Spleen (tissue), 11 donors: Measurements from ENCODE around the gene ZNF691. TPM values are rescaled to one million over a fixed set of nuclear protein-coding genes. Genes with fewer than 3 reads are reported as not detected.

Experiments used
- DNase-seq: peaks from one replicate; pipeline ENCODE4 v3.0.0-alpha.2; 2020
- H3K27ac ChIP-seq, 8 donors: fragments of 200-600 bp; sonication (generic) in 7 of 8; 1 replicate in 4 of 8; 2 replicates in 4 of 8; pipeline versions ENCODE4 v1.5.0 to v1.8.0; 2016 to 2021; ENCODE audit warnings: inconsistent platforms in 4 of 8, mild to moderate bottlenecking in 4 of 8, moderate library complexity in 1 of 8
- H3K27me3 ChIP-seq, 7 donors: fragments of 200-600 bp; sonication (generic) in 6 of 7; replicated peaks in 1 of 7; 1 replicate in 4 of 7; 2 replicates in 3 of 7; pipeline versions ENCODE4 v1.5.0 to v1.8.0; 2016 to 2021; ENCODE audit warnings: inconsistent platforms in 3 of 7, mild to moderate bottlenecking in 1 of 7
- H3K36me3 ChIP-seq, 6 donors: fragments of 200-600 bp; sonication (generic) in 5 of 6; 1 replicate in 4 of 6; 2 replicates in 2 of 6; pipeline versions ENCODE4 v1.5.0 to v1.8.0; 2016 to 2021; ENCODE audit warnings: inconsistent platforms in 2 of 6
- H3K4me1 ChIP-seq, 6 donors: fragments of 200-600 bp; sonication (generic) in 5 of 6; 1 replicate in 3 of 6; 2 replicates in 3 of 6; pipeline versions ENCODE4 v1.5.0 to v1.8.0; 2016 to 2021; ENCODE audit warnings: inconsistent platforms in 3 of 6
- H3K4me3 ChIP-seq, 8 donors: fragments of 200-600 bp; sonication (generic) in 7 of 8; 1 replicate in 4 of 8; 2 replicates in 4 of 8; pipeline versions ENCODE4 v1.5.0 to v1.8.0; 2016 to 2021; ENCODE audit warnings: inconsistent platforms in 4 of 8, mild to moderate bottlenecking in 4 of 8, moderate library complexity in 2 of 8
- H3K9me3 ChIP-seq, 8 donors: fragments of 200-600 bp; sonication (generic) in 7 of 8; 1 replicate in 4 of 8; 2 replicates in 4 of 8; pipeline versions ENCODE4 v1.5.0 to v1.8.0; 2016 to 2021; ENCODE audit warnings: inconsistent platforms in 4 of 8
- POLR2A ChIP-seq, 3 donors: fragments of 450-650 bp; IDR thresholded peaks; one replicate each; pipeline ENCODE4 v1.5.1; 2017; ENCODE audit warnings: antibody characterized with exemption in 3 of 3, mild to moderate bottlenecking in 1 of 3
- POLR2AphosphoS5 ChIP-seq, 3 donors: sonication (generic); formaldehyde crosslinking; IDR thresholded peaks; one replicate each; pipeline ENCODE4 v1.5.1; 2017; ENCODE audit warnings: antibody characterized with exemption in 3 of 3
- WGBS, 5 donors: extraction: QIAGEN DNeasy Blood & Tissue Kit in 3 of 5; methylation state at CpG; one replicate each; pipeline versions ENCODE4 v1.1.5 to v1.1.7; 2013 to 2018; 5-methylcytosine and 5-hydroxymethylcytosine counted together
- intact Hi-C: fragments of 100-400 bp; cut with DNase I; formaldehyde crosslinking; loops from one replicate; pipeline ENCODE4 v1.15.0; 2023; ENCODE audit warnings: low total_unique reads
- polyA plus RNA-seq, 3 donors: library from polyadenylated mRNA; stranded (reverse); fragments of 200-250 nt; gene quantifications; one replicate each; pipeline ENCODE4 v1.2.1, GENCODE V29; 2013
- total RNA-seq, 7 donors: library from RNA; depleted of rRNA in 3 of 7; stranded (reverse); fragments of >200 nt in 3 of 7; fragmentation: NEBNext Ultra II Directional in 4 of 7; extraction: Animal tissue kit (Norgen Biotek cat#: 25700) in 4 of 7; gene quantifications; one replicate each; pipeline versions ENCODE4 v1.1.0 to v1.2.1, GENCODE V29; 2016 to 2021
- TF ChIP-seq, protein P1 (sequence below), 11 experiments: fragments of 200-600 bp in 7 of 11; fragments of 450-650 bp in 4 of 11; sonication (generic) in 4 of 11; IDR thresholded peaks in 8 of 11; conservative IDR thresholded peaks in 3 of 11; 1 replicate in 7 of 11; 2 replicates in 4 of 11; pipeline versions ENCODE4 v1.4.0 to v1.8.0; 2016 to 2021; ENCODE audit warnings: antibody characterized with exemption in 11 of 11, inconsistent platforms in 4 of 11, mild to moderate bottlenecking in 1 of 11
- donor health status: healthy with polysubstance abuse.
- donor health status: DM: no; HTN: no; CAD: no; lungs with moderate emphysema.
- donor health status: DM: no; HTN: no; CAD: no.
- donor health status: Bipolar disorder and iron deficiency.
- donor health status: healthy.
- donor health status: DM: no; HTN: no; CAD: no.
- donor health status: DM: yes; HTN: yes; CAD: no.

ZNF691 gene
- total and polyA plus RNA-seq, 10 donors, result 9.6 to 18.3 (median 12.1) TPM

- no peak overlapping the region for H3K4me3 ChIP-seq
- no peaks in the 10 kb centered on the region for H3K4me1 ChIP-seq
- 45 to 71% (median 49%) methylated on average over 1 of the region's 1 CpG for WGBS, 5 donors
- DNase-seq, result no peak
- H3K27me3 ChIP-seq, result peaks cover 0 to 4% (median 0%) of the 10 kb centered on the region in 7 donors
- TF ChIP-seq, protein P1, sequence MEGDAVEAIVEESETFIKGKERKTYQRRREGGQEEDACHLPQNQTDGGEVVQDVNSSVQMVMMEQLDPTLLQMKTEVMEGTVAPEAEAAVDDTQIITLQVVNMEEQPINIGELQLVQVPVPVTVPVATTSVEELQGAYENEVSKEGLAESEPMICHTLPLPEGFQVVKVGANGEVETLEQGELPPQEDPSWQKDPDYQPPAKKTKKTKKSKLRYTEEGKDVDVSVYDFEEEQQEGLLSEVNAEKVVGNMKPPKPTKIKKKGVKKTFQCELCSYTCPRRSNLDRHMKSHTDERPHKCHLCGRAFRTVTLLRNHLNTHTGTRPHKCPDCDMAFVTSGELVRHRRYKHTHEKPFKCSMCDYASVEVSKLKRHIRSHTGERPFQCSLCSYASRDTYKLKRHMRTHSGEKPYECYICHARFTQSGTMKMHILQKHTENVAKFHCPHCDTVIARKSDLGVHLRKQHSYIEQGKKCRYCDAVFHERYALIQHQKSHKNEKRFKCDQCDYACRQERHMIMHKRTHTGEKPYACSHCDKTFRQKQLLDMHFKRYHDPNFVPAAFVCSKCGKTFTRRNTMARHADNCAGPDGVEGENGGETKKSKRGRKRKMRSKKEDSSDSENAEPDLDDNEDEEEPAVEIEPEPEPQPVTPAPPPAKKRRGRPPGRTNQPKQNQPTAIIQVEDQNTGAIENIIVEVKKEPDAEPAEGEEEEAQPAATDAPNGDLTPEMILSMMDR (IDR thresholded peaks at IDR 0.05 in 8 of 11, conservative IDR thresholded peaks at IDR 0.05 in 3 of 11), result no peak
- no peaks in the 10 kb centered on the region for H3K36me3 ChIP-seq
- intact Hi-C loops, result no loop called here
- peaks cover 0 to 16% (median 5%) of the 10 kb centered on the region in 8 donors for H3K9me3 ChIP-seq
- H3K27ac ChIP-seq, result no peak overlapping the region
Observed at GRCh38 chr1:42873670-42874069, 27.3 kb downstream of the ZNF691 start.

DNA sequence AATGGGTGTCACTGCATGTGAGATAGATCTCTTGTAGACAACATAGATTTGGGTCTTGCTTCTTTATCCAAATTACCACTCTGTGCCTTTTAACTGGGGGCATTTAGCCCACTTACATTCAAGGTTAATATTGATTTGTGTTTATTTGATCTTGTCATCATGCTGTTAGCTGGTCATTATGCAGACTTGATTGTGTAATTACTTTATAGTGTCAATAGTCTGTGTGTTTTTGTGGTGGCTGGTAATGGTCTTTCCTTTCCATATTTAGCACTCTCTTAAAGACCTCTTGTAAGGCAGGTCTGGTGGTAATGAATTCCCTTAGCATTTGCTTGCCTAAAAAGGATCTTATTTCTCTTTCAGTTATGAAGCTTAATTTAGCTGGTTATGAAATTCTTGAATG lies 29.6 kb downstream of the ZNF691 start:
- H3K36me3 ChIP-seq, result no peaks in the 10 kb centered on the region
- intact Hi-C loops, result no loop called here
- H3K4me3 ChIP-seq, result no peak overlapping the region
- H3K27ac ChIP-seq, result no peak overlapping the region
- TF ChIP-seq POLR2AphosphoS5 (IDR thresholded peaks at IDR 0.05) (no peak), POLR2A (IDR thresholded peaks at IDR 0.05) (no peak)
- TF ChIP-seq, protein P1 (IDR thresholded peaks at IDR 0.05 in 8 of 11, conservative IDR thresholded peaks at IDR 0.05 in 3 of 11), result no peak
- H3K4me1 ChIP-seq, result no peaks in the 10 kb centered on the region
- DNase-seq, result no peak
- H3K9me3 ChIP-seq, result peaks cover 0 to 24% (median 18%) of the 10 kb centered on the region in 8 donors
- H3K27me3 ChIP-seq, result peaks cover 0 to 12% (median 0%) of the 10 kb centered on the region in 7 donors

- peaks cover 0 to 25% (median 18%) of the 10 kb centered on the region in 8 donors for H3K9me3 ChIP-seq
- TF ChIP-seq, protein P1 (IDR thresholded peaks at IDR 0.05 in 8 of 11, conservative IDR thresholded peaks at IDR 0.05 in 3 of 11), result no peak
- no peak for TF ChIP-seq POLR2AphosphoS5 (IDR thresholded peaks at IDR 0.05)
- no peak for TF ChIP-seq POLR2A (IDR thresholded peaks at IDR 0.05)
- H3K27ac ChIP-seq, result no peak overlapping the region
- H3K4me3 ChIP-seq, result no peak overlapping the region
- peaks cover 0 to 13% (median 0%) of the 10 kb centered on the region in 7 donors for H3K27me3 ChIP-seq
- H3K36me3 ChIP-seq, result no peaks in the 10 kb centered on the region
- H3K4me1 ChIP-seq, result no peaks in the 10 kb centered on the region
- no peak for DNase-seq
- intact Hi-C loops, result no loop called here
- 53 to 78% (median 72%) methylated on average over 2 of the region's 2 CpGs for WGBS, 5 donors
Observed at GRCh38 chr1:42877380-42877779, 31.0 kb downstream of the ZNF691 start.

DNA sequence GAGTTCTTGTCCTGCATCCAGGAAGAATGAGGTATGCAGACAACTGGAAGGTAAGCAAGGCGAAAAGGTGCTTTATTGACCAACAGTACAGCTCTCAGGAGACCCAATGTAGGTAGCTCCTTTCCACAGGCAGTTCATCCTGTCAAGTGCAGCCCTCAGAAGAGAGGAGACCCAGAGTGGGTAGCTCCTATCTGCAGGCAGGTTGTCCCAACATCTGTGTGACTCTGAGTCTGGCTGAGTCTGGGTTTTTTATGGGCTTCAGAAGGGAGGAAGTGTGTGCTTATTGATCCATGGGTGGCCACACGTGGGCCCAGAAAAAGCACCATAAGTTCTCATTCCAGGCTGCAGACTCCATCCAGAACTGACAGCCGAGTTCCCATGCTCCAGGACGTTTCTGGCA lies 34.0 kb downstream of the ZNF691 start:
- H3K27me3 ChIP-seq, result peaks cover 0 to 13% (median 0%) of the 10 kb centered on the region in 7 donors
- 59 to 82% (median 69%) methylated on average over 4 of the region's 4 CpGs for WGBS, 5 donors
- intact Hi-C loops, result no loop called here
- no peak for TF ChIP-seq POLR2AphosphoS5 (IDR thresholded peaks at IDR 0.05)
- TF ChIP-seq, protein P1 (IDR thresholded peaks at IDR 0.05 in 8 of 11, conservative IDR thresholded peaks at IDR 0.05 in 3 of 11), result no peak
- no peak for TF ChIP-seq POLR2A (IDR thresholded peaks at IDR 0.05)
- DNase-seq, result no peak
- H3K4me1 ChIP-seq, result no peaks in the 10 kb centered on the region
- no peak overlapping the region for H3K4me3 ChIP-seq
- H3K9me3 ChIP-seq, result peaks cover 0 to 15% (median 10%) of the 10 kb centered on the region in 8 donors
- no peak overlapping the region for H3K27ac ChIP-seq
- no peaks in the 10 kb centered on the region for H3K36me3 ChIP-seq
